Measurements from ENCODE around the gene TBC1D19.
"Not testable (repeated sequence)": the region's sequence is repeated elsewhere in the genome, so short reads cannot be mapped to it uniquely, and the experiment has no call there.

Gene TBC1D19

DNA sequence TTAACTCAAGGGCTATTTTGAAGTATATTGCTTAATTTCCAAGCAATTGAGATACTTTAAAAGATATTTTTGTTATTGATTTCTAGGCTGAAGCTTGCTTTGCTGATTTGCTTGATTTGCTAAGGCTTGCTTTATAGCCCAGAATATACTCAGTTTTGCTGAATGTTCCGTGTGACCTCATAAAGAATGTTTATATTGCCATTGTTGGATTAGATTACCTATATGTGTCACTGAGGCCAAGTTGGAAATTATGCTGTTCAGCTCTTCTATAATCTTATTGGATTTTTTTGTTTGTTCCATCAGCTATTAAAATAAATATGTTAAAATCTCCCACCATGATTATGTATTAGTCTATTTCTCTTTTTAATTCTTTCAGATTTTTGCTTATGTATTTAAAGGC lies 13.0 kb downstream of the TBC1D19 start:
- DNase-seq (ENCODE audit: low read depth): no peak

DNA sequence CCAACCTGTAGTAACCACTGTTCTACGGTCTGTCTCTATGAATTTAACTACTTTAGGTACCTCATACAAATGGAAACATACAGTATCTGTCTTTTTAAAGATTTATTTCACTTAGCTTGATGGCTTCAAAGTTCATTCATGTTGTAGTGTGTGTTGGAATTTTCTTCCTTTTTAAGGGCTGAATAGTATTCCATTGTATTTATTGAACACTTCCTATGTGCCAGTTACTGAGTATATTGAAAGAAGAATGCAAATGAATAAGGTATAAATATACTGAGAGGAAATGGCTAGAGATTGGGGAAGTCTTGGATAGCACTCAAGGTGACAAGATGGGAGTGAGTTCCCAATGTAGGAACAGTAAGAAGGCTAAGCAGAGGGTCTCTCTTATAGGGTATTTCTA lies 17.3 kb downstream of the TBC1D19 start:
- no peak for DNase-seq (ENCODE audit: low read depth)

GRCh38 chr4:26607776-26608175 lies 23.9 kb downstream of the TBC1D19 start:
- DNase-seq (ENCODE audit: low read depth): no peak

DNA sequence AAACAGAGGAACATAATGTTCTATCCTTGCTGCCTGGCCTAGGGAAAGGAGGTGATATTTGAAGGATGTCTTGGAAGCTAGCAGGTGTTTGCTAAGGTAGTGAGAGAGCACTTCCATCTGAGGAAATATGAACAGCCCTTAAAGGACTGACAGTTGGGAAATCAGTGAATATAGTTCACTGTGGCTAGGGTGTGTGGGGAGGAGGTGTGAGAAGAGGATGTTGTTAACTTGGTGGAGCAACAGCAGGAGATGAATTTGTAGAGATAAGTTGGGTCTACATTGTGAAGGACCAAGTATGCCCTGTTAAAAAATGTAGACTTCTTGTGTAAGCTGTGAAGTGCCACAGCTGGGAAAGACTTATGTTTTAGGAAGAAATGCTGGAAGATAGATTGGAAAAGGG lies 25.5 kb downstream of the TBC1D19 start:
- DNase-seq (ENCODE audit: low read depth): no peak

GRCh38 chr4:26609868-26610267 lies 26.0 kb downstream of the TBC1D19 start:
- no peak for DNase-seq (ENCODE audit: low read depth)

DNA sequence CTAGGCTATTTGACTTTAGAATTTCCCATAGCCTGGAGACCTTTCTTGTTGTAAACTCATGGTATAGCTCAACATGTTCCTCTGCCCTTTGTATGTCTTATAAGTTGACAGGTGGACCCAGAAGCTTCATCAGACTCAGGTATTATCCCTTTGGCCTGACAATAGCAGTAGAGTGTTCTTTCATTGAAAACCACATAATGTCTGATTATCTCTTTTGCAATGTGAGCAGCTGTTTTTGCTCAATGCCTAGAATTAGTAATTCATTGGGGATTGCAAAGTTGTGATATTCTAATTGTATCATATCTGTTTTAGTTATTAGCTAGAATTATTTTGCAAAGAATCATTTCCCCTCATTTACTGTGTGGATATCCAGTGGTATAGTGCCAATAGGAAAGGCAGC lies 27.5 kb downstream of the TBC1D19 start:
- DNase-seq (ENCODE audit: low read depth): no peak

DNA sequence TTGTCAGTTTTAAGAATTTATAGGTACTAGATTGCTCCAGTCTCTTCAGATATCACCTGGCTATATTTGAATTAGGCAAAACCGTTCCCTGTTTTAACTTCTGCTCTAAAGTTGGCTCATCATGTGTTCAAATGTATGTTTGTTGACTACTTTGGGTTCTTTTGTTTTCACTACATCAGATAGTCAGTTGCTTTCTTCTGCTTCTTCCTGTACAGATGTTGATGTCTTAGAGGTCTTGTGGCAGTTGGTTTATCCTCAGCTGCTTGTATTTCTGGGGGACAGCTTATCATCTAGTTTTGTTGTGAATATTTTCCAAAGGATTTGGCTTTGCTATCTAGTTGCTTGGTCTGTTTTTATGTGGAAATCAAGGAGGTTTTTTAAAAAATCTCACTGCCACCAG lies 28.0 kb downstream of the TBC1D19 start:
- no peak for DNase-seq (ENCODE audit: low read depth)

DNA sequence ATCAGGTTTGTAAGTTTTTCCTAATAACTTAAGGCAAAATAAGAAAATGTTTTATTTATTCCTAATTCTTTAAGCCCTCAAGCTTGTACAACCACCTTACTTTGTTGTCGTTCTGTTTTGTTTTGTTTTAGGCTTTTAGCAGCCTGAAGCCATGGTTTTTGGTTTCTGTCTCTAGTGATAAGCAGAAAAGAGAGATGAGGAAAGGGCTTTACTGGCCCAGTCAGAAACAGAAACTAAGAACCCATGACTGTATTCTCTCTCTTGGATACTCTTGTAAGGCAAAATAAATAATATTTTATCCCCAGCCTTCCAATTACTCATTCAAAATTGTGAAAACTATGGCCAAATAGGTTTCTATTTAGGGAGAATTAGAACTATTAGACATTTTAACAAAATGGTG lies 29.4 kb downstream of the TBC1D19 start:
- no peak for DNase-seq (ENCODE audit: low read depth)

DNA sequence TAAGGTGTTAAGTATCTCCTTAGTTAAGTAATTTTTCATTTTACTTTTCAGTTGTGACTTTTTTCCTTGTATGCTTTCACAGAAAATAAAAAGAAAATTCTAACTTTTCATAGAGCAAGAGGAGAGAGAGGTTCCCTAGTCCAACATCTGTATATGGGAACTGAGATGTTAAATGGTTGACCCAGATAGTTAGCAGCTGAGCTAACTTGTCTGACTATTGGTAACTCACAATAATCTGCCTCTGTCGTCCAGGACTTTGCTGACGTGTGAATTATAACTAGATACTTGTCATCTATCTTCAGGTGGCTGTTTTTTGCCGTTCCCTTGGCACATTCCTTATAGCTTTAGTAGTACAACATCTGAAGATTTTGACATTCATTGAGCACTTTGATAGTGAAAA lies 29.9 kb downstream of the TBC1D19 start:
- no peak for DNase-seq (ENCODE audit: low read depth)

- no peak for DNase-seq (ENCODE audit: low read depth)
These were observed 35.9 kb downstream of the TBC1D19 start for GRCh38 chr4:26619784-26620183.

DNA sequence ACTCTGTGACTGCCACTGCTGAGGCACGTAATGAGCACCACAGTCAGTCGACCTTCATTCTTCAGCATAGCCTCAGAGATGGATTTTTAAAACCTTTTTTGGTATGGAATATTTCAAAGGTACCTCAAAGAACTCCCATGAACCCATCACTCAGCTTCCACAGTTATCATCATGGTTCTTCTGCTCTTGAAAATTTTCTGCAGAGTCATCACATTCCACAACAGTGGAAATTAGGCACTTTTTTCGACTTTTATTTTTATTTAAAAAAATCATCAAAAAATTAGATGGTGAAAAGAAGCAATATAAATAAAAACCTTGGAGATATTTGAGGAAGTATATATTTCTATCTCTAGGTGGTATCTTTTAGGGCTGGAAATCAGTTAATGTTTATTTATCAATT lies 37.5 kb downstream of the TBC1D19 start:
- no peak for DNase-seq (ENCODE audit: low read depth)

- no peak for DNase-seq (ENCODE audit: low read depth)
These were observed 39.0 kb downstream of the TBC1D19 start for GRCh38 chr4:26622913-26623312.

DNA sequence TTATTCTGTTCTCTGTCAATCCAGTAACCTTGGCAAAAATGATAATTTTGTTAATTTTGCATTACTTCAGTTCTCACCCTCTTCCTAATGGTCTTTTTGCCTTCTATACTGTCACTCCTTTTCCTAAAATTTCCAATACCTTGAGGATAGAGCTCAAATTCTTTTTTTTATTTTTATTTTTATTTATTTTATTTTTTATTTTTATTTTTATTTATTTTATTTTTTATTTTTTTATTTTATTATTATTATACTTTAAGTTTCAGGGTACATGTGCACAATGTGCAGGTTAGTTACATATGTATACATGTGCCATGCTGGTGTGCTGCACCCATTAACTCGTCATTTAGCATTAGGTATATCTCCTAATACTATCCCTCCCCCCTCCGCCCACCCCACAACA lies 42.8 kb downstream of the TBC1D19 start:
- DNase-seq (ENCODE audit: low read depth): not testable (repeated sequence)

GRCh38 chr4:26632916-26633315 lies 49.0 kb downstream of the TBC1D19 start:
- DNase-seq (ENCODE audit: low read depth): no peak

DNA sequence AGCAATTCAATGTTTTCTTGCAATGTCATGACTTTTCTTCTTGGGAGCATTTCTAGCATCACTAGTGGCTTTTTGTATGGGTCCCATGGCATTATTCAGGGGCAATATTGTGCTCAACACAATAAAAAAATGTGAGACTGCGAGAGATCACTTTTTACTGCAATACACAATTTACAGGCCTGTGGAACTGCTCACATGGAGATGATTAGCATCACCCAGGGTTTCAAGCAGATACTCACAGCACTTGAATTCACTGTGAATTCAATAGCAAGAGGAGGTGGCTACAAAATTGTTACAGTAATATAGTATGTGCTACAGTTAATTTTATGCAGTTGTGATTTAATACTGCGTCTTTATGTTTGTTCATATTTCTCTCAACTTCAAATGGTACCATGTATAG lies 50.4 kb downstream of the TBC1D19 start:
- no peak for DNase-seq (ENCODE audit: low read depth)

- no peak for DNase-seq (ENCODE audit: low read depth)
These were observed 52.6 kb downstream of the TBC1D19 start for GRCh38 chr4:26636458-26636857.

DNA sequence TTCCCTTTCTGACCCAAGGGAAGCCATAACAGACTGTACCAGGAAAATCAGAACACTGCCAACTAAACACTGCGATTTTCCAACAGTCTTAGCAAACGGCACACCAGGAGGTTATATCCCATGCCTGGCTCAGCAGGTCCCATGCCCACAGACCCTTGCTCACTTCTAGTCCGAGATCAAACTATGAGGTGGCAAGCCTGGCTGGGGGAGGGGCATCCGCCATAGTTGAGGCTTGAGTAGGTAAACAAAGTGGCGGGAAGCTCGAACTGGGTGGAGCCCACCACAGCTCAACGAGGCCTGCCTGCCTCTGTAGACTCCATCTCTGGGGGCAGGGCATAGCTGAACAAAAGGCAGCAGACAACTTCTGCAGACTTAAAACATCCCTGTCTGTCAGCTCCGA lies 56.8 kb downstream of the TBC1D19 start:
- DNase-seq (ENCODE audit: low read depth): not testable (repeated sequence)

GRCh38 chr4:26647523-26648224 lies 63.8 kb downstream of the TBC1D19 start:
- DNase-seq (ENCODE audit: low read depth): no peak

- no peak for DNase-seq (ENCODE audit: low read depth)
These were observed 64.4 kb downstream of the TBC1D19 start for GRCh38 chr4:26648260-26648659.

DNA sequence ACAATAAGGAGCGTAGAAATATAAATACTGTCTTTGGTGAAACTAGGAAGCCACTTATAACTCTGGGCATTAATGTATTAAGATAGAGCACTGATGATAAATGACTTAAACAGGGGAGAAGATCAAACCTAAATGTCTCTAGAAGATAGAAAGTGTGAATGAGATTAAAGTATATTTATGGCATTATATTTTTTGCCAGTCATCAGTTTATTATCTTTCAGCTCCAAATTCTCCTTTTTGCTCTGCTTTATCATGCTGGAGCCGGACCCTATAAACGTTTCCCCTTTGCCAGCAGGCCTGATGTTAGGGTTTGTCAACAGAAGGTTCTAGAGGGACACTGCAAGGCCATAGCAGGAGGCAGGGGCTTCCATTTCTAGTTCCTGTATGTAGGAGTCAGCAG lies 76.4 kb downstream of the TBC1D19 start:
- DNase-seq (ENCODE audit: low read depth): no peak

DNA sequence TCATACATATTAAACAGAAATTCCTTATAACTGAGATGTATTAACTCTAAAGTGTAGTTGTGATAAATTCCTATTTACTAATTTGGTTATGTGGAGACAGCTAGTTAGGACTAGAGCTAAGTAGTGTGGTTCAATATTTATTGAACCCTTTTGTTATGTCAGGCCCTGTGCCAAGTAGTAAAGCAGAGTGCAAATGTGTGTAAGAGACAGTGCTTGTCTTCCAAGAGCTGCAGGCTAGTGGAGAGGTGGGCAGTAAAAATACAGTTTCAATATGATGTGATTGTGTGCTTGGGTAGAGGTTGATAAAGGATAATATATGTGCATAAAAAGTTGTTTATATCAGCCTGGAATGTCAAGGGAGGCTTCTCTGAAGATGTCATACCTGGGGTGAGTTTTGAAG lies 80.0 kb downstream of the TBC1D19 start:
- no peak for DNase-seq (ENCODE audit: low read depth)

GRCh38 chr4:26670903-26671537 lies 87.1 kb downstream of the TBC1D19 start:
- DNase-seq (ENCODE audit: low read depth): no peak

- not testable (repeated sequence) for DNase-seq (ENCODE audit: low read depth)
These were observed 95.3 kb downstream of the TBC1D19 start for GRCh38 chr4:26679040-26679695.

DNA sequence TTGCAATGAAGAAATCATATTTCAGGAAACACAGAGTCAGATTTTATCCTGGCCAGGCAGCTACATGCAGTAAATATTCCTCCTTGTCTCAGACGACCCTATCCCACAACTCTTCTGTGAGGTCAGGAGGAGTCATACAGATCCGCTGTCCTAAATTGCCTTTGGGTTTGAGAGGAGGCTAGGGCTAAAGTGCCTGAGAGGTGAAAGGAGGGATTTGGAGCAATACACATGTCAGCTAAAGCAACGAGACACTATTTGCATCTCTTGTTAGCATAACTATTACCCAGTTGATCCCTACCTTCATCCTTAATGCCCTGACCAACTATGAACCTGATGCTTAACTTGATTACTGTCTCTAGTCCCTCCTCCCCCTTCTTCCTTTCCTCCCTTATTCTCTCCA lies 98.6 kb downstream of the TBC1D19 start:
- DNase-seq (ENCODE audit: low read depth): no peak

Data from activated T-helper 1 cell treated with Interleukin-2 at 50 U/mL for 16 hours (primary cell).